Occipital lobe (tissue), 2 donors: ENCODE data around the gene COPS6. TPM values are rescaled to one million over a fixed set of nuclear protein-coding genes. Genes with fewer than 3 reads are reported as not detected.
A peak's percentile ranks its signal among the peaks of the same experiment; 100 is the strongest.

Experiments used
- DNase-seq: peaks from one replicate; lab custom pipeline; 2025; lab: John Stamatoyannopoulos, UW
- total RNA-seq: library from RNA; depleted of rRNA; stranded (reverse); fragments of >200 nt; gene quantifications from one replicate; pipeline ENCODE4 v1.2.3, GENCODE V29; 2014

COPS6 gene
- 25.9 TPM for total RNA-seq

- peak; percentile 77 for DNase-seq
Observed at GRCh38 chr7:100088621-100089457, at the start of gene COPS6. TSS of gene COPS6 (plus strand) at chr7:100088969. CDS start at chr7:100088991, 22 bp downstream.

GRCh38 chr7:100040575-100040974 is 48.2 kb upstream of the COPS6 start:
- DNase-seq, result no peak

- DNase-seq, result no peak
Observed at GRCh38 chr7:100044718-100045117, 44.1 kb upstream of the COPS6 start.

- no peak for DNase-seq
Observed at GRCh38 chr7:100048680-100049079, 40.1 kb upstream of the COPS6 start.

DNA sequence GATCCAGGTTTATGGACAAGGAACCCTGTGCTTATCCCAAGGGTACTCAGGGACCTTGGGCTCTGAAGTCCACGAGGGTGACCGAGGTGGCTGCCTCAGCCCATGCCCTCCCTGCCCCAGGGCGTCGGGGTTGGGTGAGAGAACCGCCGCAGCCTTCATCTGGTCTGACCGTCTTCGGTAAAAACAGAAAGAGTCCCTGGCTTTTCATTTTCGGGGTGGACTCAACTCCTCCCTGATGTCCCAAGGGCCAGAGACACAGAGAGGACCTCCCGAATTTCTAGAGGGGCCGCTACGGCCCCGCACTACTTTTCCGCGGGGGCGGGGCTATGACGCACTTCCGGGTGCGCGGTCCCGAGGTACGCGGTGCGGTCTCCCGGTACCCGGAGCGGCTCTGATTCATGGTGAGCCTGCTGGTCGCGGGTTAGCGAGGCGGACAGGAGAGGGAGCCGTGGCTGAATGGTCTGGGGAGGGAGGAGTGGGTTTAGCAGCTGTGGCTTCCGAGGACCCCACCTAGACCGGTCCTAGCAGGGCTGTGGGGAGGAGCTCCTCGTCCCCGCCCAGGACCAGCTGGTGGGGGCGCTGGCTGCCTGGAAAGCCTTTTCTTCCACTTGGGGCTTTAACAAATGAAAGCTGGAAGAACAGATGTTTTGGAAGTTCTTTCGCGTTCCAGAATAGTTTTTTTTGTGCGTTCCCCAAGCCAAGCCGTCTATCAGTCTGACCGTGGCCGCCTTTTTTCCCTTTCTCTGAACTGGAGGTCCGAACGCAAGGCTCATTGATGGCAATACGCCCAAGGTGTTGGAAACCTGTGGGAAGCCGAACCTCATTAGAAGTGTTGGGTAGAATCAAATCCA is 39.1 kb upstream of the COPS6 start, which contains the start of gene ZSCAN21:
Gene ZSCAN21, plus strand, starts transcription at position 334 of the 851 bp plus-strand sequence. CDS start 7,233 bp downstream, outside the sequence.
- peak; percentile 85 for DNase-seq

DNA sequence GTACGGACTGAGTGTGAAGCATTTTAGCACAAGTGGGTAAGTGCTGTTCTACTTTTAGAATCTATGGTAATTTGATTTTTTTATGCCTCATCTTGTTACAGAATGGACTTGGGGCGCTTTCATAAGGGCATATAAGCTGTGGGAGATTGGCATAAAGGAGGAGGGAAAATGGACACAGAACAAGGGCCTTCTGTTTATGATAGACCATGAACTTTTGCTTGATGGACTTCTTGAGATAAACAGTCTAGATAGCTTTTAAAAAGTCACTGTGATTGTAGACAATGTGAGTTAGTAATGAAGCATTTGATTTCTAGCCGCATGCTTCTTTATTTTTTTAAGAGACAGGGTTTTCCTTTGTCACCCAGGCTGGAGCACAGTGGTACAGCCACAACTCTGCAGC is 37.2 kb upstream of the COPS6 start:
- DNase-seq, result no peak

DNA sequence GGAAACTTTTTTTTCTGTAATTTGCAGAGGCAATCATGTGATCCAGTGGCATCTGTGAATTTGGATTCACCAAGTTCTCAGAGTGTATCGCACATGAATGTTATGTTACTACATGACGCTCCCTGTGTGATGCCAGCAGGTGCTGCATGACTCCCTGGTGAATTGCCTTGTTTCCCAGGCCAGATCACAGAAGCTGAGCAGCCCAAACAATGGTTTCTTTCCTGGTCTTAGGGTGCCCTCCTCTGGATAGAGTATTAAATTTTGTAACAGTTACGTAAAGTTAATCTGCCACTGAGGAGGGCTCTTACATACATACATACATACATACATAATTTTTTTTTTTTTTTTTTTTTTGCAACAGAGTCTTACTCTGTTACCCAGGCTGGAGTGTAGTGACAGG is 35.6 kb upstream of the COPS6 start:
- DNase-seq, result peak; percentile 36

DNA sequence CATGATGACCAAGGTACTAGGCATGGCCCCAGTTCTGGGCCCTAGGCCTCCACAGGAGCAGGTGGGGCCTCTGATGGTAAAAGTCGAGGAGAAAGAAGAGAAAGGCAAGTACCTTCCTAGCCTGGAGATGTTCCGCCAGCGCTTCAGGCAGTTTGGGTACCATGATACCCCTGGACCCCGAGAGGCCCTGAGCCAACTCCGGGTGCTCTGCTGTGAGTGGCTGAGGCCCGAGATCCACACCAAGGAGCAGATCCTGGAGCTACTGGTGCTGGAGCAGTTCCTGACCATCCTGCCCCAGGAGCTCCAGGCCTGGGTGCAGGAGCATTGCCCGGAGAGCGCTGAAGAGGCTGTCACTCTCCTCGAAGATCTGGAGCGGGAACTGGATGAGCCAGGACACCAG is 31.8 kb upstream of the COPS6 start:
- DNase-seq, result no peak

- DNase-seq, result no peak
Observed at GRCh38 chr7:100059251-100059739, 29.5 kb upstream of the COPS6 start.

DNA sequence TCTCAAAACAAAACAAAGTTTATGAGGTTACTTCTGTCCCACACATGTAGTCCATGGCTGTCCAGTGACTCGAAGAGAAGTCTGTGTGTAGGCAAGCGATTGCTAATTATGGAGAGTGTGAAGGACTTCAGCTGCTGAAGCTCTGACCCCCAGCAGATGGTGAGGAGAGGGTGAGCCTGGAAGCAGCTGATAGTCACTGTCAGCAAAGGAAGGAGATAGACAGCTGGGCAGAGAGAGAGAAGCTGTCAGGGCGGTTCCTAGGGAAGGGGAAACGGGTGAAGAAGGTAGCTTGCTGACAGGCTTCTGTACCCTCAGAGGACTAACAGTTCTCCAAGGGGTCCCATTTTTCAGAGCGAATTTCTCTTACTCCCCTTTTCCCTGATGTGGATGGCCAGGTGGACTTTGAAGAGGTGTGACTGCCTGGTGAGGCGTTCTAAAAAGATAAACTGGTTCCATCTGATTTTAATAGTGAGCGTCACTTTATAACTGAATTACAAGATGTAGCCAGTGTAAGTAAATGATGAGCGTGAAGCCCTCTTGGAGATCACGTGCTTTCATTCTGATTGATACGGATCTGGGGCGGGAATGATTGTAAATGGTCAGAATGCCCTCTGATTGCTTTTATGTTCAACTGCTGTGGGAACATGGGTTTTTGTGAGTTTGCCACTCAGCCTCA is 27.1 kb upstream of the COPS6 start:
- no peak for DNase-seq

GRCh38 chr7:100063376-100063775 is 25.4 kb upstream of the COPS6 start:
- DNase-seq, result no peak

DNA sequence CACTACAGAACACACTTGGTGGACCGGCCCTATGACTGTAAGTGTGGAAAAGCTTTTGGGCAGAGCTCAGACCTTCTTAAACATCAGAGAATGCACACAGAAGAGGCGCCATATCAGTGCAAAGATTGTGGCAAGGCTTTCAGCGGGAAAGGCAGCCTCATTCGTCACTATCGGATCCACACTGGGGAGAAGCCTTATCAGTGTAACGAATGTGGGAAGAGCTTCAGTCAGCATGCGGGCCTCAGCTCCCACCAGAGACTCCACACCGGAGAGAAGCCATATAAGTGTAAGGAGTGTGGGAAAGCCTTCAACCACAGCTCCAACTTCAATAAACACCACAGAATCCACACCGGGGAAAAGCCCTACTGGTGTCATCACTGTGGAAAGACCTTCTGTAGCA is 24.6 kb upstream of the COPS6 start:
- DNase-seq, result no peak

DNA sequence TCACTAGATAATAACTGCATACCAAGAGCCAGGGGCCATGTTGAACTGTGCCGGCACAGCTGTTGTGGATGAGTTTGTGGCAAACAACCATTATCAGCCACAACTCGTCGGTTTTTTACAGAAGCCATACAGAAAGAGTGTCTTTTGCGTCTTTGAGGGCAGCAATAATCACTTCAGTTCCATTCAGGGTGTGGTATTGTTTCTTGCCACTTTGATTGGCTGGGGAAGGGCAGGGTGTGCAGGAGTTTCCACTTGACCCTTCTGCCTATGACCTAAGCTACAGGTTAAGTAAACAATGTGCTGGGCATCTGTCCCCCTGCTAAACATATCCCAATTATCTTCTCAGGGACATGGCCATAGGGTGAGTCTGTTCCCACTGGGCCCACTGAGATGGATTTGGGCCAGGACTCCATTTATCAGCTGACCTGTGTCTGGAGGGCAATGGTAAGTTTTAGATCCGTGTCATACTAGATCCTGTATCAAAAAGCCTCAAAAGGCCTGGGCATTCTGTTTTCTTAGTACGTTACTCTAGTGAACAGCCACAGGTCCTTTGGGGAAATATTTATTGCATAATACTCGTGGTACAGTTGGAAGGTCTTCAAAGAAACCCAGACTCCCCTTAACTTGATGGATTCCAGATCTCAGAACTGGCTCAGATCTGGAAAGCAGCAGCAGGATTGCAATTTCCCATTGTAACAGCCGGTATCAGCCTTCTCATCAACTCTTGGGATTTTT is 23.1 kb upstream of the COPS6 start:
- no peak for DNase-seq

DNA sequence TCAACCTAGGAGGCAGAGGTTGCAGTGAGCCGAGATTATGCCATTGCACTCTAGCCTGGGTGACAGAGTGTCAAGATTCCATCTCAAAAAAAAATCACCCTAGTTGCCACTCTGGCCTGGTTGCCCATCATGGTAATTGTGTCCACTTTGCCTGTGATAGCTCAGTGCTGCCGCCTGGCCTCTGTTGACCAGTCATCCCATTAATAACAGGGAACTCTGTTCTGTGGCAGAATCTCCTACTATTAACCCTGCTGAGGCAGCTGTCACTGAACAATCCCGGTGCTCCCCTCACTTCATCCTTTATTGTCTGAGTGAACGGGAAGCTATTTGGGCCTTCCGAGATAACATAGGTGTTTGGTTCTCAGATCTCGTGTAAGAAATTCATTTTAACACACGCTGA is 21.8 kb upstream of the COPS6 start:
- no peak for DNase-seq

DNA sequence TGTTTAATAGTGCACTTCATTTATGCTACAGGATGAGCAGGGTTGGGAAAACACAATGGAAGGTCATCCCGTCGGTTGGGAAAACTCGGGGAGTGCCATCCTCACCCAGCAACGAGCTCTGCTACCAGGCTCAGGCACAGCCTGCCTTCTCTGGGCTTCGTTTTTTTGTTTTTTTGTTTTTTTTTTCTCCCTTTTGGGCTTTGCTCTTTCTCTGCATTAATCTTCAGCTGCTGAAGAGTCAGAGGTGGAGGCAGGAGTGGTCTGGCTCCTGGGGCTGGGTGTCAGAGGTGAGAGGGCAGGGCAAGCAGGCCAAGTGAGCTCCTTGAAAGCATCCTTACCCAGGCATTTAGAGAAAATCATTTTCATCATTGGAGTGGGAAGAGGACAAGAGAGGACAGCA is 18.8 kb upstream of the COPS6 start:
- no peak for DNase-seq

GRCh38 chr7:100071018-100071723 is 17.6 kb upstream of the COPS6 start:
- DNase-seq, result no peak

DNA sequence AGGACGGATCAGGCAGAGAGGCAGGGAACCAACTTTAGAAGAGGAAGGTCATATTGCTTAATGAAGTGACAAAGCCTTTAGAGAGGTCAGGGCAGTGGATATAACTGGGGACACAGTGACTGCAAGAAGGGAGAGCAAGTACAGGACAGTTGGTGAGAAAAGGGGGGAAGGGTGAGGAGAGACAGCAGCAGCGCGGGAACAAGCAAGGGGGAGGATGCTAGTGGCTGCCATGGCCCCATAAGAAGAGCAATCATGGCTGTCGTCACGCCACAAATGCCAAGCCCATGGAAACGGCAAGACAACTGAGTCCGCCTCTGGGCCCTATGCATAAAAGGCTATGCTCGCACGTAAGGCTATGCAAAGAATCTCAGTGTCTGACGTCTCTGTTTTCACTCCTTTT is 16.3 kb upstream of the COPS6 start:
- DNase-seq, result no peak

GRCh38 chr7:100074841-100075240 is 13.9 kb upstream of the COPS6 start:
- no peak for DNase-seq

- no peak for DNase-seq
Observed at GRCh38 chr7:100075418-100075817, 13.4 kb upstream of the COPS6 start.

DNA sequence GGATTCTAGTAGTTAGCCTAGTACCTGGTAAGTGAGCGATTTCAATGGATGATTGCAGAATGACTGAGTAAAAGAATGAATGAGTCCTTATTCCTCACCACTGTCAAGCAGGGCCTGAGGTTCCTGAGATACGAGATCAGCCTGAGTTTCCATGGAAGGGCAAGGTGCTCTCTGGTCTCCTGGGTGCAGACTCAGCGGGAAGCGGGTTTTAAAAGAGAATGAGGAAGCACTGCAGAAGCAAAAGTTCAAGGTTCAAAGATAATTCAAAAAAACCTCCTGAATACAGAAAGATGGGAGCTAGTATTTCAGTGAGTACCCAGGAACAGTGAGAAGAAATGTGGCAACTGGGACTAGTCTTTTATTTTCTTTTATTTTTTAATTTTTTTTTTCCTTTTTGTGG is 11.6 kb upstream of the COPS6 start:
- no peak for DNase-seq
